GM18526 (cell line): ENCODE results near the gene ZSCAN2.

Experiments used
- POLR2A ChIP-seq: IDR thresholded peaks from 3 replicates; pipeline ENCODE4 v1.6.1; 2011; ENCODE audit not compliant: insufficient read length; ENCODE audit errors: extremely low read depth

Gene ZSCAN2

GRCh38 chr15:84658788-84659411, 58.1 kb downstream of the ZSCAN2 start:
- no peak for TF ChIP-seq POLR2A

GRCh38 chr15:84659904-84660781, 59.3 kb downstream of the ZSCAN2 start:
- no peak for TF ChIP-seq POLR2A

- no peak for TF ChIP-seq POLR2A
These were observed 60.2 kb downstream of the ZSCAN2 start for GRCh38 chr15:84661001-84661400.

GRCh38 chr15:84666373-84666772, 65.6 kb downstream of the ZSCAN2 start:
- no peak for TF ChIP-seq POLR2A

GRCh38 chr15:84668221-84668982, 67.6 kb downstream of the ZSCAN2 start:
- no peak for TF ChIP-seq POLR2A

GRCh38 chr15:84669726-84670125, 68.9 kb downstream of the ZSCAN2 start:
- TF ChIP-seq POLR2A, result no peak

GRCh38 chr15:84671211-84671610, 70.4 kb downstream of the ZSCAN2 start:
- no peak for TF ChIP-seq POLR2A
